Neural cell (in vitro differentiated cells): ENCODE results near the gene MYPOP. TPM values are rescaled to one million over a fixed set of nuclear protein-coding genes. Genes with fewer than 3 reads are reported as not detected.

ENCODE experiments used
- H2AFZ ChIP-seq: fragments of 200-600, 300-800 bp; sonication (generic), shearing (Covaris generic); 2 replicates; pipeline ENCODE4 v1.6.0; 2014; ENCODE audit warnings: low read depth, mild to moderate bottlenecking, antibody characterized with exemption, low read length, moderate library complexity
- H3F3A ChIP-seq: fragments of 200-600 bp; shearing (Covaris generic); 2 replicates; pipeline ENCODE4 v1.6.1; 2016; ENCODE audit warnings: mild to moderate bottlenecking, moderate library complexity, mixed read lengths, antibody characterized with exemption, low read length; ENCODE audit not compliant: insufficient read depth, poor library complexity, severe bottlenecking
- H3K27ac ChIP-seq: fragments of 200-600, 300-800 bp; sonication (generic), shearing (Covaris generic); 2 replicates; pipeline ENCODE4 v1.5.1; 2014; ENCODE audit warnings: mild to moderate bottlenecking, low read length, moderate library complexity
- H3K27me3 ChIP-seq: fragments of 300-800, 200-600 bp; sonication (generic), shearing (Covaris generic); 2 replicates; pipeline ENCODE4 v1.6.0; 2014; ENCODE audit warnings: mild to moderate bottlenecking, low read depth, low read length, moderate library complexity; ENCODE audit not compliant: insufficient read depth
- H3K36me3 ChIP-seq: fragments of 300-800, 200-600 bp; sonication (generic), shearing (Covaris generic); 2 replicates; pipeline ENCODE4 v1.5.1; 2014; ENCODE audit warnings: mild to moderate bottlenecking, antibody characterized with exemption, low read length, moderate library complexity; ENCODE audit not compliant: insufficient read depth
- H3K4me2 ChIP-seq: fragments of 300-800, 200-600 bp; sonication (generic), shearing (Covaris generic); 2 replicates; pipeline ENCODE4 v1.6.0; 2014; ENCODE audit warnings: mild to moderate bottlenecking, low read length
- H3K4me3 ChIP-seq: fragments of 300-800, 200-600 bp; sonication (generic), shearing (Covaris generic); 2 replicates; pipeline ENCODE4 v1.5.1; 2014; ENCODE audit warnings: mild to moderate bottlenecking, low read length, moderate library complexity
- H3K79me2 ChIP-seq: fragments of 200-600 bp; shearing (Covaris generic); replicated peaks from 2 replicates; pipeline ENCODE4 v1.6.0; 2014; ENCODE audit warnings: mild to moderate bottlenecking, low read length, moderate library complexity; ENCODE audit not compliant: insufficient read depth
- H3K9ac ChIP-seq: fragments of 300-800, 200-600 bp; sonication (generic), shearing (Covaris generic); 2 replicates; pipeline ENCODE4 v1.6.1; 2016; ENCODE audit warnings: mild to moderate bottlenecking, low read length, mixed read lengths
- H3K9me2 ChIP-seq: fragments of 200-600 bp; shearing (Covaris generic); 2 replicates; pipeline ENCODE4 v1.6.1; 2016; ENCODE audit warnings: mild to moderate bottlenecking, low read length, mixed read lengths; ENCODE audit not compliant: insufficient read depth
- H3K9me3 ChIP-seq: fragments of 200-600, 300-800 bp; sonication (generic), shearing (Covaris generic); 2 replicates; pipeline ENCODE4 v1.6.1; 2016; ENCODE audit warnings: mild to moderate bottlenecking, mixed run types, low read length, moderate library complexity, mixed read lengths
- H4K20me1 ChIP-seq: fragments of 200-600 bp; shearing (Covaris generic); 2 replicates; pipeline ENCODE4 v1.6.1; 2016; ENCODE audit warnings: mild to moderate bottlenecking, mixed run types; ENCODE audit not compliant: insufficient read depth
- EP300 ChIP-seq: fragments of 450-650 bp; conservative IDR thresholded peaks from 2 replicates; pipeline ENCODE4 v1.6.1; 2014; ENCODE audit warnings: antibody characterized with exemption, mild to moderate bottlenecking, moderate library complexity; ENCODE audit not compliant: poor library complexity, severe bottlenecking
- MXI1 ChIP-seq: fragments of 450-650 bp; conservative IDR thresholded peaks from 2 replicates; pipeline ENCODE4 v1.6.1; 2014; ENCODE audit warnings: antibody characterized with exemption, mild to moderate bottlenecking; ENCODE audit not compliant: poor library complexity, severe bottlenecking
- POLR2AphosphoS5 ChIP-seq: IDR thresholded peaks from 2 replicates; pipeline ENCODE4 v1.6.1; 2012
- SMC3 ChIP-seq: fragments of 450-650 bp; conservative IDR thresholded peaks from 2 replicates; pipeline ENCODE4 v1.6.1; 2014; ENCODE audit warnings: antibody characterized with exemption, mild to moderate bottlenecking, moderate library complexity; ENCODE audit not compliant: poor library complexity
- polyA plus RNA-seq: library from polyadenylated mRNA; depleted of rRNA; stranded (reverse); fragments of >200 nt; gene quantifications from 2 replicates; pipeline ENCODE4 v1.2.3, GENCODE V29; 2014
- TF ChIP-seq, protein P1 (sequence below): IDR thresholded peaks from 2 replicates; pipeline ENCODE4 v1.6.1; 2012; ENCODE audit warnings: borderline replicate concordance
- TF ChIP-seq, protein P2 (sequence below): fragments of 450-650 bp; IDR thresholded peaks from 2 replicates; pipeline ENCODE4 v1.5.1; 2014; ENCODE audit warnings: antibody characterized with exemption, mild to moderate bottlenecking, moderate library complexity; ENCODE audit not compliant: poor library complexity, severe bottlenecking

The MYPOP gene
- polyA plus RNA-seq, 1 donor from 2014 or later, result 0.90 TPM

DNA sequence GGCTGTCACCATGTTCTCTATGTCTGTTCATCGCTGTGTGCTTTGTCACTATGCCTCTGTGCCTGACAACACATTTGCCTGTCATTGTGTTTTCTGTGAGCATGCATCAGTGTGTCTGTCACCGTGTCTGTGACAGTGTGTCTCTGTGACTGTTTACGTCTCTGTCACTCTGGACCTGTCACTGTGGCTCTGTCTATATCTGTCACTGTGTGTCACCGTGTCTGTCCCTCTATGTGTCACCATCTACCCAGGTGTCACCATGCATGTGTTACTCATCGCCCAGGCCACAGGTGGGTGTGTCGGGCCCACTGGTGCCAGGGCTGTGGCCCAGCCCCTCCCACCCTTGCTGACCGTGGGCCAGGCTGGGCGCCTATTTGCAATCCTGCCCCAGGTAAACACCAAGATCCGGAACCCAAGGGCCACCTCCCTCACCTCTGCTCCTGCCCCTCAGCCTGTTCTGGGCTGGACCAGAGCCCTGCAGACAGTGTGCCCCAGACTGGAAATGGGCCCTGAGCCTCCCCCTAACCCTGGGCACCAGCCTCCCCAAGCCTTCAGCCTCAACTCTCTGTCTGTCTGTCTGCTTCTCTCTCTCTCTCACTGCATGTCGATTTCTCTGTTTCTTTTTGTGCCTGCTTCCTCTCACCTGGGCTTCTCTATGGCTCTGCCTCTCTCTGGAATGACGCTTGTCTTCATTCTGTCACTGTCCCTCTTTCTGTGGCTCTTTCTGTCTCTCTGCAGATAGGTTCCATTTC, 24.2 kb downstream of the MYPOP start:
- Histone ChIP-seq H3K4me2 (no peak overlapping the region), H3K27ac (no peak overlapping the region), H3K79me2 (no peaks in the 10 kb centered on the region), H3K4me3 (no peak overlapping the region), H3K27me3 (no peaks in the 10 kb centered on the region), H2AFZ (no peak overlapping the region), H3K9ac (peak overlapping the region; percentile 10), H3K9me3 (no peaks in the 10 kb centered on the region), H4K20me1 (peaks cover 9% of the 10 kb centered on the region), H3K36me3 (no peaks in the 10 kb centered on the region), H3K9me2 (no peaks in the 10 kb centered on the region), H3F3A (no peaks in the 10 kb centered on the region)
- peak; percentile 100 for TF ChIP-seq EP300
- TF ChIP-seq POLR2AphosphoS5, result peak; percentile 100
- TF ChIP-seq, protein P1, sequence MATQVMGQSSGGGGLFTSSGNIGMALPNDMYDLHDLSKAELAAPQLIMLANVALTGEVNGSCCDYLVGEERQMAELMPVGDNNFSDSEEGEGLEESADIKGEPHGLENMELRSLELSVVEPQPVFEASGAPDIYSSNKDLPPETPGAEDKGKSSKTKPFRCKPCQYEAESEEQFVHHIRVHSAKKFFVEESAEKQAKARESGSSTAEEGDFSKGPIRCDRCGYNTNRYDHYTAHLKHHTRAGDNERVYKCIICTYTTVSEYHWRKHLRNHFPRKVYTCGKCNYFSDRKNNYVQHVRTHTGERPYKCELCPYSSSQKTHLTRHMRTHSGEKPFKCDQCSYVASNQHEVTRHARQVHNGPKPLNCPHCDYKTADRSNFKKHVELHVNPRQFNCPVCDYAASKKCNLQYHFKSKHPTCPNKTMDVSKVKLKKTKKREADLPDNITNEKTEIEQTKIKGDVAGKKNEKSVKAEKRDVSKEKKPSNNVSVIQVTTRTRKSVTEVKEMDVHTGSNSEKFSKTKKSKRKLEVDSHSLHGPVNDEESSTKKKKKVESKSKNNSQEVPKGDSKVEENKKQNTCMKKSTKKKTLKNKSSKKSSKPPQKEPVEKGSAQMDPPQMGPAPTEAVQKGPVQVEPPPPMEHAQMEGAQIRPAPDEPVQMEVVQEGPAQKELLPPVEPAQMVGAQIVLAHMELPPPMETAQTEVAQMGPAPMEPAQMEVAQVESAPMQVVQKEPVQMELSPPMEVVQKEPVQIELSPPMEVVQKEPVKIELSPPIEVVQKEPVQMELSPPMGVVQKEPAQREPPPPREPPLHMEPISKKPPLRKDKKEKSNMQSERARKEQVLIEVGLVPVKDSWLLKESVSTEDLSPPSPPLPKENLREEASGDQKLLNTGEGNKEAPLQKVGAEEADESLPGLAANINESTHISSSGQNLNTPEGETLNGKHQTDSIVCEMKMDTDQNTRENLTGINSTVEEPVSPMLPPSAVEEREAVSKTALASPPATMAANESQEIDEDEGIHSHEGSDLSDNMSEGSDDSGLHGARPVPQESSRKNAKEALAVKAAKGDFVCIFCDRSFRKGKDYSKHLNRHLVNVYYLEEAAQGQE, result no peak

DNA sequence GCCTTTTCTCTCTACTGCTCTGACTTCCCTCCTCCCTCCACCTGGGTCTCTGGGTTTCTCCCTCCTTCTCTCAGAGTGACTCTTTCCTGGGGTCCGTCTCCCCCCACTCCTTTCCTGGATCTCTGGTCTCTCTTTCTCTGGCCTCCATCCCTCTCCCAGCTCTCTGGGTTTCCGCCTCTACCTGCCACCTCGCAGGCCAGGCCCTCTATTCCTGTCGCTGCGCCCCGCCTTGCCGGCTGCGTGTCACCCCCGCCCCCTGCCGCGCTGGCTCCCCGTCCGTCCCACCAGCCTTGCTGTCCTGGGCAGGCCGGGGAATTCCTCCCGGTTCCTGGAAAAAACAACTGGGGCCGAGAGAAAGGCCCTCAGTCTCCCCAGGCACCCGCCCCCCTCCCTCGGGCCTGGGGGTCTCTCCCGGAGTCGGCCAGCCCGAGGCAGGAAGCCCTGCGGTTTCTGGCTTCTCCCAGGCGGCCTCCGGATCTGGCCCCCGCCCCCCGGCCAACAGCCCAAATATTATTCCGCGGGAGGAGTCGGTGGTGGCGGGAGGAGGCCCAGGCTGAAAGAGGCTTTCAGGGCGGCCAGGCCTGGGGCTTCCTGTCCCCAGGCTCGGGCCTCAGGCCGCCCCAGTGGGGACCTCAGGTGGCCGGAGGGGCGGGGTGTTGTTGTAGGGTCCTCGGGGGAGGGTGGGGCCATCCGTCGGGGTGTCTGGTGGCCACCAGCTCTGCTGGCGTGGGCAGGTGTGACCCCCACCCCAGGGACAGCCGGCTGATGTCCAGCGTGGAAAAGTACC, 25.8 kb downstream of the MYPOP start:
- Histone ChIP-seq H3K79me2 (no peaks in the 10 kb centered on the region), H3K9ac (no peak overlapping the region), H3K27me3 (no peaks in the 10 kb centered on the region), H3F3A (no peaks in the 10 kb centered on the region), H3K36me3 (no peaks in the 10 kb centered on the region), H2AFZ (no peak overlapping the region), H3K4me2 (no peak overlapping the region), H3K4me3 (no peak overlapping the region), H3K27ac (no peak overlapping the region), H4K20me1 (no peaks in the 10 kb centered on the region), H3K9me3 (no peaks in the 10 kb centered on the region), H3K9me2 (no peaks in the 10 kb centered on the region)
- TF ChIP-seq SMC3, result no peak

DNA sequence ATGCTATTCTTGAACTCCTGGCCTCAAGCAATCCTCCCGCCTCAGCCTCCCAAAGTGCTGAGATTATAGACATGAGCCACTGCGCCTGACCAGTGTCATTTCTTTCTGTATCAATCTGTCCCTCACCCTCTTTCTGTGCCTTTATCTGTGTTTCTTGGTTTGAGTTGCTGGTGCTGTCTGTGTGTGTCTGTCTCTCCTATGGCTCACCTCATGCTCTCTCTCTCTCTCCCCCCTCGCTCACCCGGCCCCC, 26.3 kb downstream of the MYPOP start:
- H3K79me2 ChIP-seq, result no peaks in the 10 kb centered on the region
- H3K36me3 ChIP-seq, result no peaks in the 10 kb centered on the region
- no peak overlapping the region for H2AFZ ChIP-seq
- H3K9ac ChIP-seq, result no peak overlapping the region
- H3K27ac ChIP-seq, result no peak overlapping the region
- no peak overlapping the region for H3K4me3 ChIP-seq
- H3K9me2 ChIP-seq, result no peaks in the 10 kb centered on the region
- TF ChIP-seq, protein P2, sequence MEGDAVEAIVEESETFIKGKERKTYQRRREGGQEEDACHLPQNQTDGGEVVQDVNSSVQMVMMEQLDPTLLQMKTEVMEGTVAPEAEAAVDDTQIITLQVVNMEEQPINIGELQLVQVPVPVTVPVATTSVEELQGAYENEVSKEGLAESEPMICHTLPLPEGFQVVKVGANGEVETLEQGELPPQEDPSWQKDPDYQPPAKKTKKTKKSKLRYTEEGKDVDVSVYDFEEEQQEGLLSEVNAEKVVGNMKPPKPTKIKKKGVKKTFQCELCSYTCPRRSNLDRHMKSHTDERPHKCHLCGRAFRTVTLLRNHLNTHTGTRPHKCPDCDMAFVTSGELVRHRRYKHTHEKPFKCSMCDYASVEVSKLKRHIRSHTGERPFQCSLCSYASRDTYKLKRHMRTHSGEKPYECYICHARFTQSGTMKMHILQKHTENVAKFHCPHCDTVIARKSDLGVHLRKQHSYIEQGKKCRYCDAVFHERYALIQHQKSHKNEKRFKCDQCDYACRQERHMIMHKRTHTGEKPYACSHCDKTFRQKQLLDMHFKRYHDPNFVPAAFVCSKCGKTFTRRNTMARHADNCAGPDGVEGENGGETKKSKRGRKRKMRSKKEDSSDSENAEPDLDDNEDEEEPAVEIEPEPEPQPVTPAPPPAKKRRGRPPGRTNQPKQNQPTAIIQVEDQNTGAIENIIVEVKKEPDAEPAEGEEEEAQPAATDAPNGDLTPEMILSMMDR, result no peak
- no peak for TF ChIP-seq MXI1
- no peaks in the 10 kb centered on the region for H3K27me3 ChIP-seq
- H3K4me2 ChIP-seq, result no peak overlapping the region
- H3F3A ChIP-seq, result no peaks in the 10 kb centered on the region
- no peaks in the 10 kb centered on the region for H4K20me1 ChIP-seq
- no peaks in the 10 kb centered on the region for H3K9me3 ChIP-seq
